GM21526 (cell line): Measurements from ENCODE around the gene RP2.

Source experiments
- ATAC-seq: cut with Tn5 transposase; IDR thresholded peaks from one replicate; pipeline ENCODE4 v1.9.1; 2021; ENCODE audit warnings: moderate library complexity; ENCODE audit not compliant: unreplicated experiment, low FRiP score

The RP2 gene

DNA sequence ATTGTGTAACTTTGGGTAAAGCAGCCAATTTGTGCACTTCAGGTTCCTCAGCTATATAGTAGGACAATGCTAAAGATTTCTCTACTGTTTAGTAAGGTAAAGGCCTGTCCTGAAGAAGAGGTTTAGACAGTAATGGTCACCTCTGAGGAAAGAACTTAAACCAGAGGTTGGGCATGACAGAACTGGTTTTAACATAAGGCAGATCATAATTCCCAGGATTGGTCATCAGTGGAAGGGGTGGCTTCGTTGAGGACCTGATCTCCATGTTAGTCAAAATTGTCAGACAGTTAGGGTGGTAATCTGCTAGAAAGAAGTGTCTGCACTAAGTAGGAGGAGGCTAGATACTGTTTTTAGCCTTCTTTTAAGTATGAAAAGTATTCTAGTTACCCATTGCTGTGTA is 4.1 kb downstream of the RP2 start:
- ATAC-seq, result no peak

DNA sequence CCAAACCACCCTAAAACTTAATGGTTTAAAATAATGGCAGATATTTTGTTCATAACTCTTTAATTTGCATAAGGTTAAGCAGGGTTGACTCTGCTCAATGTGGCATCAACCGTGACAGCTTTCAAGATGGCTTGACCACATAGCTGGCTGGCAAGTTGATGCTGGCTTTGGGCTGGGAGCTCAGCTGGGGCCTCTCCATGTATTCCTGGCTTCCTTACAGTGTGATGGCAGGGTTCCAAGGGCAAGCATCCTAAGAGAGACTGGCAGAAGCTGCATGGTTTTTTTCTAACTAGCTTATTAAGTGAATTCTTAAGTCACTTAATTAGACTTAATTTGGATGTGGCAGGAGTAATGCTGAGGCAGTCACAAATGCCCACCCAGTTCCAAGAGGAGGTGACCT is 4.5 kb downstream of the RP2 start:
- no peak for ATAC-seq

DNA sequence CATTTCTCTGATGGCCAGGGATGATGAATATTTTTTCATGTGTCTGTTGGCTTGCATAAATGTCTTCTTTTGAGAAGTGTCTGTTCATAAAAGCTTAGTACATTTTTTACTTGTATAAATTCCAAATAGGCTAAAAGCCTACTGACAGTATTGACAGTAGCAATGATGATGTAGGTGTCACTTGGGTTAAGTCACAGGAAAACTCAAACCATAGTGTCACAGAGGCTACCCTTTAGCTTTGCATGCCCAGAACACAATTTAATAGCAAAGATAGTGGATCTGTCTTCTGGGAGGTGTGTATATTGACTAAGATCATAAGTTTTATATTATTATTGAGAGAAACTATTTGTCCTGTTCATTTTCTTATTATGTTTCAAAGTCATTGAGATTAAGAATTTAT is 8.1 kb downstream of the RP2 start:
- ATAC-seq, result no peak

DNA sequence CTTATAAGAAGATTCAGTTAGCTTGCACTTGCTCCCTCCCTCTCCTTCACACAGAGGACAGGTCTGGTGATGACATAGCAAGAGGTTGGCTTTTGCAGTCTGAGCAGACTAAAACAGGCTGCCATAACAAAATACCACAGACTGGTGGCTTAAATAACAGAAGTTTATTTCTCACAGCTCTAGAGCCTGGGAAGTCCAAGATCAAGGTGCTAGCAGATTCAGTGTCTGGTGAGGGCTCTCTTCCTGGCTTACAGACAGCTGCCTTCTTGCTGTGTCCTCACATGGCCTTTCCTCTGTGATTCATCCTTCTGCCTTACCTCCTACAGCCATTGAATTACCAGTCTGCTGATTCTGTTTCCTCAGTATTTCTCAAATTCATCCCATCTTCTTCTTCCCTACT is 13.1 kb downstream of the RP2 start:
- no peak for ATAC-seq

DNA sequence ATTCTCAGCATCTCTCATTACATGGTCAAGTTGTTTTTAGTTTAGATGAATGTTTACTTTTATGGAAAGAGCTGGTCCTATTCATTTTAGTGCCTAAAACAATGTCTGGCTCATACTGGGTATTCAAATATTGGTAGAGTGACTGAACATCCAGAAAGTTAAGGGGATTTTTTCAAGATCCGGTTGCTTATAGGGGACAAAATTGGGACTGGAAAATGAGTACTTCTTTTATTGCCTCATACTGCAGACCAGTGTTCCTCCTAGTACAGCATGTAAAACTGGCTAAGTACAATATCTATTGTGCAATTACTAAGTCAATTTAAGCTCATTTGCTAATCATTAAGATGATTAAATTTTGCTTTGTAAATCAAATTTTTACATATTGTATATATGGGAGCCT is 13.9 kb downstream of the RP2 start:
- ATAC-seq, result no peak

DNA sequence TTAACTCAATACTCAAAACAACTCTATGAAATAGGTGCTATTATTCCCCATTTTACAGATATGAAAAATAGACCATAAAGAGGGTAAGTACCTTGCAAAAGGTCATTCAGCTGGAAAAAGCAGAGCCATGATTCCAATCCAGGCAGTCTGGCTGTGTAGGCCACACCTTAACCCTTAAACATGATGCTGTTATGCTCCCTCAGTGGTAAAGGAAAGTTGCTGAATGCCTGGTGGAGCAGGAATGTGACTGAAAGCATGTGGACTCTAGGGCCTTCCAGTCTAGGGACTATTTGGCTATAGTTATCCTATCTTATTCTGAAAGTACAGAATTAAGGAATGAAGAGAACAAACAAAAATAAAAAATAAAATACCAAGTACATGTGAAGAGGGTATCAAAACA is 19.6 kb downstream of the RP2 start:
- no peak for ATAC-seq

DNA sequence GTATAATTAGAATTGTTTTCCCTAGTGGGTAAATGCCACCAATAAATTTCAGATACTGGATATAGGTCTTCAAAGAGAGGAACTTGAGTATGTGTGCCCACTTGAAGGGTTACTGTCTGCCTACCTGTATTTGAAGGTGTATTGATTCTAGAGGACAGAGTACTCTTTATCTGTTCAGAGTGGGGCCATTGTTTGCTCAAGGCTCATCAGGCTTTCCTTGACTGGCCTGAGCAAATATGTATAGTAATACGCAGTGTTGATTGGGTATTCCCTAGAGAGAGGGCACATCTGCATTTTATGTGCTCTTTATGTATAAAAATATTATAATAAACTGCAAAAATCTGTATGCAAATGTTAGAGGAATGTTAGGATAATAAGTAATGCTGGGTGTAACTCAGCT is 23.7 kb downstream of the RP2 start:
- ATAC-seq, result no peak

DNA sequence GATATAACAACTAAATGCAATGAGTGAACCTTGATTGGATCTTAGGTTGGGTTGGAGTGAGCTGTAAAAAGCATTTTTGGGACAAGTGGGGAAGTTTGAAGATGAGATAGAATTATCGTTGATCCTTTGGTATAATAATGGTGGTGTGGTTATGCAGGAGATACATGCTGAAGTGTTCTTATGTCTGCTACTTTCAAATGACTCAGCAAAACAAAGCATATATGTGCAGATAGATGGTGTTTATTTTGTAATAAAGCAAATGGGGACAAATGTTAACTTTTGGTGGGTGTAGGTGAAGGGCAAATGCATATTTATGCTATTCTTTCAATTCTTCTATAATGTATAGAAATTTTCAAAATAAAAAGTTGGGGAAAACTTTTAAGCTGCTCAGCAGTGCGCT is 26.2 kb downstream of the RP2 start:
- ATAC-seq, result no peak

DNA sequence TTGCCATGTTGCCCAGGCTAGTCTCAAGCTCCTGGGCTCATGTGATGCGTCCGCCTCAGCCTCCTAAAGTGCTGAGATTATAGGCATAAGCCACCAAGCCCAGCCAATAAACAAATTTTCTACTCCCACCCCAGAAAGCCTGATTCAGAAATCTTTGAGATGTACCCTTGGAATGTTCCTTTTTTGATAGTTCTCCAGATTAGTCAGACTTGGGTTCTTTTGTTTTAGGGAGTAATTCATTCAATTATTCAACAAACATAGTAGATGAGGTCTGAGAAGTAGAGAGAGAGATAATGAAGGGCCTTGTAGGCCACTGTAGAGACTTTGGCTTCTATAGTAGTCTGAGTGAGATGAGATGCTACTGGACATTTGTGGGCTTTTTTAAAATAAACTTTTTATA is 27.8 kb downstream of the RP2 start:
- no peak for ATAC-seq

DNA sequence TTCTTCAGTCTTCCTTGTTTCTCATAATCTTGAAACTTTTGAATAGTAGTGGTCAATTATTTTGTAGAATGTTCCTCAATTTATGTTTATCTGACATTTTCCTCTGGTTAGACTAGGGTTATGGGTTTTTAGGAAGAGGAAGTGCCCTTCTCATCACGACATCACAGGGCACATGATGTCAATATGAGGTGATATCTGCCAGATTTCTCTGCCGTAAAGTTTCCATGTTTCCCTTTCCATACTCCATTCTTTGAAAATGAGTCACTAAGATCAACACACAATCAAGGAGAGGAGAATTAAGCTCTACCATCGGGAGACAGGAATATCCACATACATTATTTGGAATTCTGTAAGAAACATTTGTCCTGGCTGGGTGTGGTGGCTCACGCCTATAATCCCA is 28.4 kb downstream of the RP2 start:
- ATAC-seq, result no peak

DNA sequence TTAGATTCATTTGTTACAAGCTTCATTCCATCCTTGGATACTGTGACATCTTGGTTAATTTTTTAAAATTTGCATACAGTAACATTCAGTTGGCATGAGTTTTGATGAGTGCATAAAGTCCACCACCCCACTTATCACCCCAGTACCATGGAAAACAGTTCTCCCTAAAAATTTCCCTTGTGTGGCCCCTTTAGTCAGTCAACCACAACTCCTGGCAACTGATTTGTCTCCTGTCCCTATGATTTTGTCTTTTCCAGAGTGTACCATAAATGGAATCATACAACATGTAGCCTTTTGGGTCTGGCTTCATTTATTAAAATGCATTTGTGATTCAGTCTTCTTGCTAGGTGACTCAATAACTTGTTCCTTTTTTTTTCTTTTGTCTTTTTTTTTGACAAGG is 29.9 kb downstream of the RP2 start:
- ATAC-seq, result no peak

DNA sequence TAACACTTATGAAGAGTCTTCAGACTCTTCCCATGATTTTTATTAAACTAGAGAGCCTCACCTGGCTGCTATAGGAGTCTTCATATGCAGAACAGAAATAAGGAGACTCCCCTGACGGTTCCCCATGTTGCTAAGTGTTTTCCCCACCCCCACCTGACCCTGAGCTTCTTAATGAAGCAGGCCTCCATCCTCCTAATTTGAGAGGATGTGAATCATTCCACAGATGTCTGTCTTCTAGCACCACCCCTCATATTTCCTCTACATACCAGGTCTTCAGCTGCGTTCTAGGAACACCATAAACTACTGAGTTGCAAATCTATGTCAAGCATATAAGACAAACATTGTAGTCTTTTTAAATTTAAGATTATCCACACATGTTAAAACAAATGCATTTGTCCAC is 36.9 kb downstream of the RP2 start:
- no peak for ATAC-seq

DNA sequence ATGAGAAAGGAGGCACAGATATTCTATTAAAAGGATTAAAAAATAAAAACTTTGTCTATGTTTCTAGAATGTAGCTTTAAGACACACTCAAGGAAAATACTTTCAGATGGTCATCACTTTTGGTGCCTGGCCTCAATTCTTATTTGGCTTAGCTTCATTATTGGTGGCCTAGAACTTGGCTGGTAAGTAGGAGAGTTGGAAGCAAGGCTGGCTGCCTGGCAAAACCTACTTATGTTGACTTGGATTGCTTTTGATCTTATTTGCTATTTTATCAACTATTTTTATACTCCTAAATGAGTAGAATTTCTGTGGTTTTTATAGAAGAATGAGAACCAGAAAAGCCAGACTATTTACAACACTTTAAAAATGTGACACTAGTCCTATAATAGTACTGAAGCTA is 40.1 kb downstream of the RP2 start:
- ATAC-seq, result no peak

DNA sequence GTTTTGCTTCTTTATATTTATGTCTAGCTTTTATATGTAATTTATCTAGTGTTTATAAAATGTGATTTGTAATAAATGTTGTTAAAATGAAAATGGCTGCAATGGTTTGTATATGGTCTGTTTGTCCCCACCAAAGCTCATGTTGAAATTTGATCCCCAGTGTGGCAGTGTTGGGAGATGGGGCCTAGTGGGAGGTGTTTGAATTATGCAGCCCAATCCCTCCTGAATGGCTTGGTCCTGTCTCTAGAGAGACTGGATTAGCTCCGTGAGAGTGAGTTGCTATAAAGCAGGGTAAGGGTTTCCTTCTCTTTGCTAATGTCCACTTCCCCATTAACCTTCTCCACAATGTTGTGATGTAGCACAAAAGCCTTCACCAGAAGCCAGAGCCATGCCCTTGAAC is 45.4 kb downstream of the RP2 start:
- no peak for ATAC-seq

DNA sequence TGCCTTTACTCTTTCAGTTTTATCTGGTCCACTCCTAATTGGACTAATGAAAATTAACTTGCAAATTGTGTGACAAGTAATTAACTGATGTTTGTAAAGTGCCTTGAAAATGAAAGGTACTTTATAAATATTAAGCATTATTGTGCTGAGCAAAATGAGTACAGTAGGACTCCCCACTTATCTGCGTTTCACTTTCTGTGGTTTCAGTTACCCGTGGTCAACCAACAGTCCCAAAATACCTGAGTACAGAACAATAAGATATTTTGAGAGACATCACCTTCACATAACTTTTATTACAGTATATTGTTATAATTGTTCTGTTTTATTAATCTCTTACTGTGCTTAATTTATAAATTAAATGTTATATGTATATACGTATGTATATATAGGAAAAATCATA is 48.0 kb downstream of the RP2 start:
- no peak for ATAC-seq

DNA sequence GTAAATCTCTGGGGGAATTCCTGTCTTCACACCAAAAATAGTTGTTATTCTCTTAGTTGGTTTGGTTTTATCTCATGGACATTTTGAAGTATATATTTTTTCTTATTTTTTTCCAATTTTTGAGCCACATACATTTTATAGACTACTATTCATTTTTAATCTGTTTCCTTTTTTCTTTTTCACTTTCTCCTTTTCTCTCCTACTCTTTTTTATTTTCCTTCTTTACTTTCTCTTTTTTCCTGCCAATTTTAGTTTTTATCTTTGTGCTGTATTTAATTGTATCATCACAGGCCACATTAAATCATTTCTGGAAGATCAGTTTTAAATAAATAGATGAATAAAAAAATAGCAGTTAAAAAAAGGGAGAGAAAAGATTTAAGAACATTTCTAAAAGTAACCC is 61.4 kb downstream of the RP2 start:
- no peak for ATAC-seq

DNA sequence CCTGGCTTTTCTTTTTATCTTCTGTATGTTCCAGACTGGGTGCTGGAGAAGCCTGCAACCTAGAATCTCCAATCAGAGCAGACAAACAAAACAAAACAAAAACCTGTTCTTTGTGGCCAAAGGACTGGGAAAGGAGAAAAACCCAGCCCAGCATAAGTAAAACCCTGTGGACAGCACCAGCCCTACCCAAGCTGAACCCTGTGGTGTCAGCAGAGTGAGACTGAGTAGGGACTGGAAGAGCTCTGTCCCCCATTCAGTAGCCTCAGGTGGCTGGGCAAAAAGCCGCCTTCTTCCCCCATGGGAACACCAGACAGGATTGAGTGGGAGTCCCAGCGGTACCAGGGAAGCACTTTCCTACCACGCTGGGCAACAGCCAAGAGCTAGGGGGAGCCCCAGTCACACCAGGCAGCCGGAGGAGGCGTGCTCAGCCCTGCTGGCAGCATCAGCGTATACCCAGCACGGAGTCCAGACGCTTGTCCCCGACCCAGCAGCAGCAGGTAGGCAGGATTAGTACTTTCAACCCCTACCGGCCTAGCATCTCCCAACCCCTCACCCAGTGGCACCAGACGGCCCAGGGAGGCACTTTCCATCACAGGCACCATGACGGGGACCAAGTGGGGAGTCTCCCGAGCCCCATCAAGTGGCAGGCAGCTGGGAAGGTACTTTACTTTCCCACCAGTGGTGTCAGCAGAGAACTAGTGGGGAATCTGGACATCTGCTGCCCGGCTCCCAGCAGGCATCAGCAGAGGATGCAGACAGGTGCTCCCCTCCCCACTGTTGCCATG is 66.8 kb downstream of the RP2 start:
- ATAC-seq, result peak; percentile 83

DNA sequence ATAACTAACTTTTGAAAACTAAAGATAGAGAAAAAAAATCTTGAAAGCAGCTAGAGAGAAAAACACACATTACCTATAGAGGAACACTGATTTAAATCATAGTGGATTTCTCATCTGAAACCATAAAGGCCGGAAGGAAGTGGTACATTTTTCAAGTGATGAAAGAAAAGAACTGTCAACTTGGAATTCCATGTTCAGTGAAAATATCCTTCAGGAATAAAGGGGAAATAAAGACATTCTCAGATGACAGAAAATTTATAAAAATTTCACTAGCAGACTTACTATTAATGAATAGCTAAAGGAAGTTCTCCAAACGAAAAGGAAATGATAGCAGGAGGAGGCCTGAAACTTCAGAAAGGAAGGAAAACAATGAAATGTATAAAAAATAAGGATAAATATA is 67.8 kb downstream of the RP2 start:
- ATAC-seq, result no peak

DNA sequence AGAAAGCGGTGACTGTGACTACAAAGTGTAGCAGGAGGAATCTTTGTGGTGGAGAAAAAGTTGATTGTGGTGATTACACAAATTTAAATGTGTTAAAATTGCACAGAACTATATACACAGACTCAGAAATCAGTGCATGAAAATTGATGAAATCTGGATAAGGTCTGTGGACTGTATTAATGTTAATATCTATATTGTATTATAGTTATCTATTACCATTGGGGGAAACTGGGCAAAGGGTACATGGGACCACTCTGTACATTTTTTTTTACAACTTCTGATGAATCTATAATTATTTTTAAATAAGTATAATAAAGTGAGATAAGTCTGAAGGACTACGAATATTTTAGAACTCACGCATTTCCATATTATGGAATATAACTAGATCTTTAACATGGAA is 73.6 kb downstream of the RP2 start:
- no peak for ATAC-seq

DNA sequence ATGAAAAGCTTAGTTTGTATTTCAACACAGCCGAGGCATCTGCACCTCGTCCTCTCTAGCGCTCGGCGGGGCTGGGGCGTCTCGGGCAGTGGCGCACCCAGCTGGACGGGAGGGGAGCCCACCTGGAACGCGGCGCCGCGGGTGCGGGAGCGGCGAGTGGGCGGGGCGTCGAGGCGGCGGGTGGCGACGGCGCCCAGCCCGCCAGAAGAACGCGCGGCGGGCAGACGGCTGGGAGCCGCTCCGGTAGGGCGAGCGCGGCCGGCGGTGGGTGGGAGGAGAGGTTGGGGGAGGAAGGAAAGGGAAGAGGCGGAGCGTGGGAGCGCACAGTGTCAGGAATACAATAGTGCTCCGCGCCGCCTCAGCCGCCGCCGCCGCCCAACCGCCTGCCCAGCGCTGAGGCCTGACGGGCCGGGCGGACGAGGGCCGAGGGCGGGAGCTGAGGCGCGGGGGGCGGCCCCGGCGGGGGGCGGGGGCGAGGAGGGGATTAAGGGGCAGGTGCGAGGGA is 75.3 kb downstream of the RP2 start, which contains the start of gene JADE3:
Gene JADE3, plus strand, starts transcription at position 324 of the 505 bp plus-strand sequence. CDS start 72,474 bp downstream, outside the sequence.
- ATAC-seq, result no peak

DNA sequence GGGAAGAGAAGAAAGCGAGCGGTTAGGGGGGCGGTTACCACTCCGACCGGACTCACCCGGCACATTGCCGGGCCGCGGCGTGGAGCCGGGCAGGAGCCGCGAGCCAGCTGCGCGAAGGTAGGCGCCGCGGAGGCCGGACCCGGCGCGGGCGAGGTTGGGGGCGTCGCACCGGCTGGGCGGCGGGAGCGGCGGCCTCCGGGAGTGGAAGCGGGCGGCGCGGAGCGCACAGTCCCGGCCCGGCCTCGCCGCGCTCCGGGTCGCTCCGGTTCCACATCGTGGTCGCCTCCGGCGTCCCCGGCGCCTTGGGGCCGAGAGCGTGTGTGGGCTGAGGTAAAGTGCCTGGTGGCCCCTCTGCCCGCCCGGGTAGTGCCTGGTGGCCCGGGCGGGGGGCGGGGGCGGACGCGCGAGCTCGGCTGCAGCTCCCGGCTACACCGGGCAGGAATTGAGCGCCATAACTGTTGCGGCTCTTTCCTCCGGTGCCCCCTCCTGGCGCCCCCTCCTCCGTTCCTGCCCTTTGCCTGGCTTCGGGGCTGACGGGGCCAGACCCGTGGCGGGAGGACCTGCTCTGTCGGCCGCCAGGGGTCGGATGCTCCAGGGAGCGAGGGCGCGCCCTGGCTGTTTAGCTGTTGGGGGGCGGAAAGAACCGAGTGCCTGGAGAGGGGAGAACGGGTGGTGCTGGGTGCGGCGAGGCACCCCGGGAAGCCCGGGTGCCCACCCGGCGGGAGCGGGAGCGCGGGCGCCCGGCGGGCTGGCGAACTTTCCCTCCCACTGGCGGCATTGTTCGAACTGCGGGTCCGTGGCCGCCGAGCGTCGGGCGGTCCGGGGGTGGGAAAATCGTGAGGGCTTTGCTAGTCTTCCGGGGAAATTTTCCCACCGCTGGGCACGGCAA is 76.0 kb downstream of the RP2 start:
- no peak for ATAC-seq

DNA sequence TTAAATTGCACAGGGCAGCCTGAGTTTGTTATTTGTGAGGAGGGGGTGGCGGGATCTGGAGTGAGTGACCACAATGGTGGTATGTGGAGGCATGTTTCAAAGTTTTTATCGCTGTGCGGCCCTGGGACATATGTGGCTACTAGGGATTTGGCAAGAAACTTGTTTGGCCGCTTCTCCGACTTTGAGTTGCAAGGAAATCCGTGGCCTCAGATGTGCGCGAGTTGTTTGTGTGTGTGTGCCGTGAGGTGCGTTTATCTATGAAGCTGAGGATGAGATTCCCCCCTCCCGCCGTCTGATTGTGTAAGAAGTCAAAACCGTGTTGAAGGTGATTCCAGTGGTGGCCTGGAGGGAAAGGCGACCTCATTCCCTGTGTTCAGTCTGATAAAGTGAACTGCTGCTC is 76.8 kb downstream of the RP2 start:
- ATAC-seq, result no peak
